Right cardiac atrium (tissue), 5 donors: ENCODE results near the gene RHBDL2. TPM values are rescaled to one million over a fixed set of nuclear protein-coding genes. Genes with fewer than 3 reads are reported as not detected.
A peak's percentile ranks its signal among the peaks of the same experiment; 100 is the strongest.

Experiments used
- ATAC-seq, 2 donors: fragments of 200-7000 bp; cut with Tn5 transposase; one replicate each; pipeline versions ENCODE4 v1.8.0 to v1.9.1; 2020; ENCODE audit warnings: moderate library complexity in 2 of 2, mild to moderate bottlenecking in 1 of 2
- DNase-seq, 3 donors: peaks; one replicate each; pipeline ENCODE4 v3.0.0-alpha.2; 2020
- H3K27ac ChIP-seq: one replicate; pipeline ENCODE4 v1.5.1; 2013; ENCODE audit warnings: mild to moderate bottlenecking, low read length, control low read depth, moderate library complexity
- H3K27me3 ChIP-seq: one replicate; pipeline ENCODE4 v1.6.1; 2013; ENCODE audit not compliant: control insufficient read depth, insufficient read depth
- H3K4me1 ChIP-seq: one replicate; pipeline ENCODE4 v1.6.1; 2013; ENCODE audit warnings: low read length; ENCODE audit not compliant: control insufficient read depth, insufficient read depth
- H3K4me3 ChIP-seq: one replicate; pipeline ENCODE4 v1.5.1; 2013; ENCODE audit warnings: low read length, control low read depth
- H3K9me3 ChIP-seq: one replicate; pipeline ENCODE4 v1.6.1; 2013; ENCODE audit warnings: low read length; ENCODE audit not compliant: control insufficient read depth
- WGBS: extraction: QIAGEN DNeasy Blood & Tissue Kit; methylation state at CpG from one replicate; pipeline ENCODE4 v1.1.7; 2013; 5-methylcytosine and 5-hydroxymethylcytosine counted together
- intact Hi-C, 4 donors: fragments of 100-400 bp; cut with DNase I; formaldehyde crosslinking; loops; one replicate each; pipeline versions ENCODE4 v1.11.0 to v1.14.0; 2022 to 2023
- polyA plus RNA-seq: library from polyadenylated mRNA; stranded (reverse); fragments of 200-250 nt; gene quantifications from one replicate; pipeline ENCODE4 v1.2.3, GENCODE V29; 2013
- total RNA-seq, 4 donors: library from RNA; stranded (reverse); fragmentation: NEBNext Ultra II Directional; extraction: Animal tissue kit (Norgen Biotek cat#: 25700); gene quantifications; one replicate each; pipeline ENCODE4 v1.2.1, GENCODE V29; 2021
- donor health status: healthy with polysubstance abuse.
- donor health status: DM: no; HTN: yes; CAD: no.
- donor health status: DM: no; HTN: no; CAD: no.
- donor health status: DM: no; HTN: yes; CAD: no; lungs with severe emphysema.
- donor health status: DM: yes; HTN: yes; CAD: no.

Gene RHBDL2
- total and polyA plus RNA-seq, 5 donors = 0.23 to 0.39 (median 0.26) TPM; not detected in 1

GRCh38 chr1:38962560-38962959 is 20.9 kb upstream of the RHBDL2 start:
- H3K27me3 ChIP-seq = no peaks in the 10 kb centered on the region
- H3K27ac ChIP-seq = no peak overlapping the region
- H3K4me1 ChIP-seq = no peaks in the 10 kb centered on the region
- DNase-seq (no peak), ATAC-seq (no peak)
- no peaks in the 10 kb centered on the region for H3K9me3 ChIP-seq
- H3K4me3 ChIP-seq = no peak overlapping the region
- 84% methylated on average over 7 of the region's 7 CpGs for WGBS
- intact Hi-C loops = no loop called here

- no peak for DNase-seq
- no peaks in the 10 kb centered on the region for H3K4me1 ChIP-seq
- H3K27ac ChIP-seq = no peak overlapping the region
- ATAC-seq = no peak
- H3K27me3 ChIP-seq = no peaks in the 10 kb centered on the region
- intact Hi-C loops = no loop called here
- no peaks in the 10 kb centered on the region for H3K9me3 ChIP-seq
- WGBS = 69% methylated on average over 3 of the region's 3 CpGs
- H3K4me3 ChIP-seq = no peak overlapping the region
Measured at GRCh38 chr1:38962113-38962512, 20.5 kb upstream of the RHBDL2 start.

- no peak overlapping the region for H3K27ac ChIP-seq
Measured at GRCh38 chr1:38958967-38959366, 17.3 kb upstream of the RHBDL2 start.

GRCh38 chr1:38953433-38953860 is 11.8 kb upstream of the RHBDL2 start:
- 41% methylated on average over 4 of the region's 4 CpGs for WGBS
- intact Hi-C loops = no loop called here
- Histone ChIP-seq H3K9me3 (no peaks in the 10 kb centered on the region), H3K27me3 (no peaks in the 10 kb centered on the region), H3K27ac (no peak overlapping the region), H3K4me1 (no peaks in the 10 kb centered on the region), H3K4me3 (no peak overlapping the region)
- DNase-seq (no peak), ATAC-seq (no peak)

More at GRCh38 chr1:38958967-38959366, 17.3 kb upstream of the RHBDL2 start:
- intact Hi-C loops = no loop called here
- Histone ChIP-seq H3K27me3 (no peaks in the 10 kb centered on the region), H3K9me3 (no peaks in the 10 kb centered on the region), H3K4me3 (no peak overlapping the region), H3K4me1 (no peaks in the 10 kb centered on the region)
- DNase-seq = no peak
- WGBS = 96% methylated on average over 2 of the region's 2 CpGs
- no peak for ATAC-seq

- 53% methylated on average over 2 of the region's 2 CpGs for WGBS
- H3K9me3 ChIP-seq = no peaks in the 10 kb centered on the region
Measured at GRCh38 chr1:38950553-38950952, 8.9 kb upstream of the RHBDL2 start.

GRCh38 chr1:38944547-38944946 is 2.9 kb upstream of the RHBDL2 start:
- WGBS = 96% methylated on average over 4 of the region's 4 CpGs
- H3K4me3 ChIP-seq = no peak overlapping the region
- no peaks in the 10 kb centered on the region for H3K4me1 ChIP-seq
- H3K9me3 ChIP-seq = no peaks in the 10 kb centered on the region
- ATAC-seq = no peak
- intact Hi-C loops = no loop called here
- no peaks in the 10 kb centered on the region for H3K27me3 ChIP-seq
- no peak for DNase-seq
- H3K27ac ChIP-seq = no peak overlapping the region

More at GRCh38 chr1:38950553-38950952, 8.9 kb upstream of the RHBDL2 start:
- H3K27ac ChIP-seq = no peak overlapping the region
- ATAC-seq (no peak), DNase-seq (no peak)
- intact Hi-C loops = no loop called here
- H3K4me1 ChIP-seq = no peaks in the 10 kb centered on the region
- H3K27me3 ChIP-seq = no peaks in the 10 kb centered on the region
- no peak overlapping the region for H3K4me3 ChIP-seq

GRCh38 chr1:38942664-38943428 is 1.2 kb upstream of the RHBDL2 start:
- ATAC-seq (no peak), DNase-seq (no peak)
- Histone ChIP-seq H3K4me1 (no peaks in the 10 kb centered on the region), H3K27me3 (no peaks in the 10 kb centered on the region), H3K4me3 (no peak overlapping the region), H3K9me3 (no peaks in the 10 kb centered on the region), H3K27ac (no peak overlapping the region)
- intact Hi-C loops = no loop called here
- WGBS = 98% methylated on average over 10 of the region's 10 CpGs

- H3K27me3 ChIP-seq = no peaks in the 10 kb centered on the region
- intact Hi-C loops = no loop called here
- DNase-seq (no peak), ATAC-seq (peak; percentile 30 to 43)
- peak overlapping the region; percentile 45 for H3K4me3 ChIP-seq
- H3K9me3 ChIP-seq = no peaks in the 10 kb centered on the region
- WGBS = 30% methylated on average over 4 of the region's 4 CpGs
- no peak overlapping the region for H3K27ac ChIP-seq
- H3K4me1 ChIP-seq = no peaks in the 10 kb centered on the region
Measured at GRCh38 chr1:38941093-38941492, 537 bp downstream of the RHBDL2 start.

GRCh38 chr1:38940339-38941047 is 1.1 kb downstream of the RHBDL2 start:
- Histone ChIP-seq H3K9me3 (no peaks in the 10 kb centered on the region), H3K4me3 (no peak overlapping the region), H3K4me1 (no peaks in the 10 kb centered on the region), H3K27me3 (no peaks in the 10 kb centered on the region), H3K27ac (no peak overlapping the region)
- ATAC-seq (no peak), DNase-seq (no peak)
- intact Hi-C loops = no loop called here
- 96% methylated on average over 9 of the region's 9 CpGs for WGBS

GRCh38 chr1:38938722-38939260 is 2.8 kb downstream of the RHBDL2 start:
- 57% methylated on average over 4 of the region's 4 CpGs for whole genome bisulfite sequencing
- ATAC-seq (no peak), DNase-seq (no peak)
- H3K4me1 ChIP-seq = no peaks in the 10 kb centered on the region
- intact Hi-C loops = no loop called here
- H3K4me3 ChIP-seq = no peak overlapping the region
- H3K27me3 ChIP-seq = no peaks in the 10 kb centered on the region
- H3K27ac ChIP-seq = no peak overlapping the region
- H3K9me3 ChIP-seq = no peaks in the 10 kb centered on the region

GRCh38 chr1:38932571-38932970 is 9.1 kb downstream of the RHBDL2 start:
- 95% methylated on average over 7 of the region's 7 CpGs for WGBS
- no peaks in the 10 kb centered on the region for H3K9me3 ChIP-seq

More at GRCh38 chr1:38932571-38932970, 9.1 kb downstream of the RHBDL2 start:
- no peaks in the 10 kb centered on the region for H3K27me3 ChIP-seq
- no peak overlapping the region for H3K4me3 ChIP-seq
- ATAC-seq (no peak), DNase-seq (no peak)
- intact Hi-C loops = no loop called here
- H3K4me1 ChIP-seq = no peaks in the 10 kb centered on the region
- no peak overlapping the region for H3K27ac ChIP-seq
